ENCODE results near the gene ZNF217.
"Not testable (repeated sequence)": the region's sequence is repeated elsewhere in the genome, so short reads cannot be mapped to it uniquely, and the experiment has no call there.

DNA sequence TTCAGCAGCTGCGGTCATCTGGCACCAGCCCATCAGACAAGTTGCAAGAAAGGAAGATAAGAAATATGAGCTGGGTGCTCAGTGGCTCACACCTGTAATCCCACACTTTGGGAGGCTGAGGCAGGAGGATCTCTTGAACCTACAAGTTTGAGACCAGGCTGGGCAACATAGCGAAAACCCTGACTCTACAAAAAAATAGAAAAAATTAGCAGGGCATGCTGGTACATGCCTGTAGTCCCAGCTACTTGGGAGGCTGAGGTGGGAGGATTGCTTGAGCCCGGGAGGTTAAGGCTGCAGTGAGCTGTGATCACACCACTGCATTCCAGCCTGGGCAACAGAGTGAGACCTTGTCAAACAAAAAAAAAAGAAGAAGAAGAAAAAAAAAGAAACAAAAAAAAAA, 57.3 kb downstream of the ZNF217 start:
- TF ChIP-seq, protein P1, sequence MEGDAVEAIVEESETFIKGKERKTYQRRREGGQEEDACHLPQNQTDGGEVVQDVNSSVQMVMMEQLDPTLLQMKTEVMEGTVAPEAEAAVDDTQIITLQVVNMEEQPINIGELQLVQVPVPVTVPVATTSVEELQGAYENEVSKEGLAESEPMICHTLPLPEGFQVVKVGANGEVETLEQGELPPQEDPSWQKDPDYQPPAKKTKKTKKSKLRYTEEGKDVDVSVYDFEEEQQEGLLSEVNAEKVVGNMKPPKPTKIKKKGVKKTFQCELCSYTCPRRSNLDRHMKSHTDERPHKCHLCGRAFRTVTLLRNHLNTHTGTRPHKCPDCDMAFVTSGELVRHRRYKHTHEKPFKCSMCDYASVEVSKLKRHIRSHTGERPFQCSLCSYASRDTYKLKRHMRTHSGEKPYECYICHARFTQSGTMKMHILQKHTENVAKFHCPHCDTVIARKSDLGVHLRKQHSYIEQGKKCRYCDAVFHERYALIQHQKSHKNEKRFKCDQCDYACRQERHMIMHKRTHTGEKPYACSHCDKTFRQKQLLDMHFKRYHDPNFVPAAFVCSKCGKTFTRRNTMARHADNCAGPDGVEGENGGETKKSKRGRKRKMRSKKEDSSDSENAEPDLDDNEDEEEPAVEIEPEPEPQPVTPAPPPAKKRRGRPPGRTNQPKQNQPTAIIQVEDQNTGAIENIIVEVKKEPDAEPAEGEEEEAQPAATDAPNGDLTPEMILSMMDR (IDR thresholded peaks at IDR 0.05) = not testable (repeated sequence)
- not testable (repeated sequence) for TF ChIP-seq EZH2 (IDR thresholded peaks at IDR 0.05; ENCODE audit: borderline replicate concordance, insufficient read depth, low read depth, low read length, poor library complexity, severe bottlenecking)

Measured in B cell (primary cell).